ENCODE measurements around the gene PRM2. TPM values are rescaled to one million over a fixed set of nuclear protein-coding genes. Genes with fewer than 3 reads are reported as not detected.

Gene PRM2
- polyA plus RNA-seq, 2 of the 4 experiments (the other 2 are of a cell fraction), result not detected

DNA sequence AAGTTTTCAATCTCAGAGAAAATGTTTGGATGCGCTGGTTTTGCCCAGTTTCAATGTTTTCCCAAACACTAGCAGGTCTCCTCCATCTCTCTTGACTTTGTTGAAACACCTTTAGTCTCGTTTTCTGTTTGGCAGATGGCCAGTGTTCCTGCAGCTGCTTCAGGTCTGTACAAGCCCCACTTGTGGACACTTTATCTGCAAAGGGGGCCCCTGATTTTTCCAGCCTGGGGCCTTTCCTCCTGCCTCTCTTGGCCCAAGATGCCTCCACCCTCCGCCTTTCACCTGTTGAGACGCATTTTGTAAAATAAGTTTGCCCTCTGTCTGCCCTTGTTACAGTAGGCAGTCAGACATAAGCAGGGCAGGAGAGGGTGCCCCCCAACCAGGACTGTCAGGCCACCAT, 26.7 kb upstream of the PRM2 start:
- no peaks in the 10 kb centered on the region for H3K9me3 ChIP-seq
- no peak overlapping the region for H3K4me3 ChIP-seq
- ChIA-PET CTCF (no interaction called here), POLR2A (no interaction called here)
- FAIRE-seq (no peak), ATAC-seq (no peak), DNase-seq (ENCODE audit: low read depth in 1 of 2, low spot score in 1 of 2) (no peak)
- no peak overlapping the region for H3K27ac ChIP-seq
- TF ChIP-seq ZSCAN20 (CRISPR knock-in tag; IDR thresholded peaks at IDR 0.05) (no peak), RFX5 (IDR thresholded peaks at IDR 0.05) (no peak), HDAC2 (IDR thresholded peaks at IDR 0.05) (no peak), SMC3 (IDR thresholded peaks at IDR 0.05) (no peak), FOSB (CRISPR knock-in tag; IDR thresholded peaks at IDR 0.05) (no peak), ZNF302 (CRISPR knock-in tag; IDR thresholded peaks at IDR 0.05) (no peak), SREBF2 (IDR thresholded peaks at IDR 0.05) (no peak), FOSL2 (IDR thresholded peaks at IDR 0.05) (no peak), FOSL2 (CRISPR knock-in tag; IDR thresholded peaks at IDR 0.05) (no peak), ESRRA (IDR thresholded peaks at IDR 0.05; ENCODE audit: borderline replicate concordance, low read length) (no peak), CBX8 (IDR thresholded peaks at IDR 0.05) (no peak), ZC3H11A (IDR thresholded peaks at IDR 0.05) (no peak)
- TF ChIP-seq, protein P1, sequence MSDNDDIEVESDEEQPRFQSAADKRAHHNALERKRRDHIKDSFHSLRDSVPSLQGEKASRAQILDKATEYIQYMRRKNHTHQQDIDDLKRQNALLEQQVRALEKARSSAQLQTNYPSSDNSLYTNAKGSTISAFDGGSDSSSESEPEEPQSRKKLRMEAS (IDR thresholded peaks at IDR 0.05), result no peak
- TF ChIP-seq, protein P2, sequence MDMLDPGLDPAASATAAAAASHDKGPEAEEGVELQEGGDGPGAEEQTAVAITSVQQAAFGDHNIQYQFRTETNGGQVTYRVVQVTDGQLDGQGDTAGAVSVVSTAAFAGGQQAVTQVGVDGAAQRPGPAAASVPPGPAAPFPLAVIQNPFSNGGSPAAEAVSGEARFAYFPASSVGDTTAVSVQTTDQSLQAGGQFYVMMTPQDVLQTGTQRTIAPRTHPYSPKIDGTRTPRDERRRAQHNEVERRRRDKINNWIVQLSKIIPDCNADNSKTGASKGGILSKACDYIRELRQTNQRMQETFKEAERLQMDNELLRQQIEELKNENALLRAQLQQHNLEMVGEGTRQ (IDR thresholded peaks at IDR 0.05), result no peak
- TF ChIP-seq, protein P3, sequence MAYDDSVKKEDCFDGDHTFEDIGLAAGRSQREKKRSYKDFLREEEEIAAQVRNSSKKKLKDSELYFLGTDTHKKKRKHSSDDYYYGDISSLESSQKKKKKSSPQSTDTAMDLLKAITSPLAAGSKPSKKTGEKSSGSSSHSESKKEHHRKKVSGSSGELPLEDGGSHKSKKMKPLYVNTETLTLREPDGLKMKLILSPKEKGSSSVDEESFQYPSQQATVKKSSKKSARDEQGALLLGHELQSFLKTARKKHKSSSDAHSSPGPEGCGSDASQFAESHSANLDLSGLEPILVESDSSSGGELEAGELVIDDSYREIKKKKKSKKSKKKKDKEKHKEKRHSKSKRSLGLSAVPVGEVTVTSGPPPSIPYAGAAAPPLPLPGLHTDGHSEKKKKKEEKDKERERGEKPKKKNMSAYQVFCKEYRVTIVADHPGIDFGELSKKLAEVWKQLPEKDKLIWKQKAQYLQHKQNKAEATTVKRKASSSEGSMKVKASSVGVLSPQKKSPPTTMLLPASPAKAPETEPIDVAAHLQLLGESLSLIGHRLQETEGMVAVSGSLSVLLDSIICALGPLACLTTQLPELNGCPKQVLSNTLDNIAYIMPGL (CRISPR knock-in tag; IDR thresholded peaks at IDR 0.05; ENCODE audit: borderline replicate concordance), result no peak
- no peaks in the 10 kb centered on the region for H3K4me1 ChIP-seq
- no peak overlapping the region for H3K4me2 ChIP-seq
- 73% methylated on average over 3 of the region's 4 CpGs for WGBS (ENCODE audit: missing lambda C conversion rate)

DNA sequence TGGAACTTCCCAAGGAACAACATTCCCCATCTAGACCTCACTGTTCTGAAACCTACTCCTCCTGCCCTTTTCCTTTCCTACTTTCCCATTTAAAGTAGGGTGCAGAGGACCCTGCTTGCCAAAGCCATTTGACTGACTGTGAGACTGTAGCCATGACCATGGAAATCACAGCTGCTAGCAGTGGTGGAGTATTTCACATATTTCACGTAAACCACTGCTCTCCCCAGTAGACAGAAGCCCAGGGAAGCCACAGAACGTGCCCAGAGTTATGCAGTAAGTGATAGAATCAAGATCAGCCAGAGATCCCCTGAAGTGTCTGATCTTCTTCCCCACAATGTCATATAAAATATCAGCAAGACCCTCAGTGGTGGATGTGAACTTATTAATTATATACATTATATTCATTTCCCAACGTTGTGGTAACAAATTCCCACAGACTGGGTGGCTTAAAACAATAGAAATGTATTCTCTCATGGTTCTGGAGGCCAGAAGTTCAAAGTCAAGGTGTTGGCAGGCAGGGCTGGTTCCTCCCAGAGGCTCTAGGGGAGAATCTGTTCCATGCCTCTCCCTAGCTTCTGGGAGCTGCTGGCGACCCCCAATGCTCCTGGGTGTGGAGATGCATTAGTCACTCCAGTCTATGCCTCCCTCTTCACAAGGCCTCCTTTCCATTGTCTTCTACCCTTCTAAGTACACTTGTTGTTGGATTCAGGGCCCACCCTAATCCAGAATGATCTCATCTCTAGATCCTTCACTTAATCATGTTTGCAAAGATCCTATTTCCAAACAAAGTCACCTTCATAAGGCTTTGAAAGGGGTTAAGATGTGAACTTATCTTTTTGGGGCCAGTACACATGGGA, 25.6 kb upstream of the PRM2 start:
- 29% methylated on average over 4 of the region's 4 CpGs for WGBS (ENCODE audit: missing lambda C conversion rate)
- Histone ChIP-seq H3K4me2 (no peak overlapping the region), H3K4me3 (no peak overlapping the region), H3K9me3 (no peaks in the 10 kb centered on the region), H3K4me1 (no peaks in the 10 kb centered on the region), H3K27ac (no peak overlapping the region)
- no peak for DNase-seq (ENCODE audit: low read depth in 1 of 2, low spot score in 1 of 2)
- no peak for FAIRE-seq
- POLR2A ChIA-PET, result no interaction called here
- CTCF ChIA-PET, result interaction anchor here (1.2 kb wide), 2 partner anchors 42 to 47 kb away, joined by 3 to 4 read pairs; no protein-coding TSS in a partner anchor
- no peak for TF ChIP-seq ZNF302 (CRISPR knock-in tag; IDR thresholded peaks at IDR 0.05)
- no peak for TF ChIP-seq HOXB5 (CRISPR knock-in tag; IDR thresholded peaks at IDR 0.05)
- no peak for TF ChIP-seq MYC (IDR thresholded peaks at IDR 0.05; ENCODE audit: borderline replicate concordance, low read length)
- no peak for TF ChIP-seq RCOR1 (IDR thresholded peaks at IDR 0.05; ENCODE audit: low read depth, low read length)
- TF ChIP-seq KDM1A (IDR thresholded peaks at IDR 0.05; ENCODE audit: low read depth), result no peak
- no peak for TF ChIP-seq CHD4 (IDR thresholded peaks at IDR 0.05; ENCODE audit: borderline replicate concordance)
- no peak for TF ChIP-seq CBX2 (IDR thresholded peaks at IDR 0.05; ENCODE audit: borderline replicate concordance, low read depth)
- TF ChIP-seq EHMT2 (IDR thresholded peaks at IDR 0.05; ENCODE audit: low read depth), result no peak
- ATAC-seq, result no peak

DNA sequence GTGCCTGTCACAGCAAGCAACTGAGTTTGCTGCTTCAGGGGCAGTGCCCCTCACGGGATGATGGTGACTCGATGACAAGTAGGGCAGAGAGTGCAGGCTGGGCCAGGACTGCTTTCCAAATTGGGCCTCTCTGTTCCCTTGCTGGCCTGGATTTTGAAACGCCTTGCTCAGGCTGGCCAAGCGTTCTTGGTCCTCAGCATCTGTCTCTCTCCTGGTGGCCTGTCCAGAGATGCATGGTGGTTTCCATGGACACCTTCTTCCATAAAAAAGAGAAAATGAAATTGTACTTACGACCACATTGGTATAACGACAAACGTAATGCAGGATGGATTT, 24.2 kb upstream of the PRM2 start:
- Histone ChIP-seq H3K4me2 (no peak overlapping the region), H3K27ac (no peak overlapping the region), H3K4me1 (no peaks in the 10 kb centered on the region), H3K9me3 (no peaks in the 10 kb centered on the region), H3K4me3 (no peak overlapping the region)
- ChIA-PET POLR2A (no interaction called here), CTCF (interaction anchor here (0.6 to 1.2 kb wide), 3 partner anchors 40 to 73 kb away, joined by 3 to 4 read pairs (median 3); no protein-coding TSS in a partner anchor)
- DNase-seq (ENCODE audit: low read depth in 1 of 2, low spot score in 1 of 2) (no peak), FAIRE-seq (no peak), ATAC-seq (no peak)
- WGBS (ENCODE audit: missing lambda C conversion rate), result 75% methylated on average over 7 of the region's 7 CpGs
- TF ChIP-seq EHMT2 (IDR thresholded peaks at IDR 0.05; ENCODE audit: low read depth), result no peak
- no peak for TF ChIP-seq RCOR1 (IDR thresholded peaks at IDR 0.05; ENCODE audit: low read depth, low read length)
- TF ChIP-seq, protein P4, sequence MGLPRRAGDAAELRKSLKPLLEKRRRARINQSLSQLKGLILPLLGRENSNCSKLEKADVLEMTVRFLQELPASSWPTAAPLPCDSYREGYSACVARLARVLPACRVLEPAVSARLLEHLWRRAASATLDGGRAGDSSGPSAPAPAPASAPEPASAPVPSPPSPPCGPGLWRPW (IDR thresholded peaks at IDR 0.05), result no peak
- TF ChIP-seq, protein P5, sequence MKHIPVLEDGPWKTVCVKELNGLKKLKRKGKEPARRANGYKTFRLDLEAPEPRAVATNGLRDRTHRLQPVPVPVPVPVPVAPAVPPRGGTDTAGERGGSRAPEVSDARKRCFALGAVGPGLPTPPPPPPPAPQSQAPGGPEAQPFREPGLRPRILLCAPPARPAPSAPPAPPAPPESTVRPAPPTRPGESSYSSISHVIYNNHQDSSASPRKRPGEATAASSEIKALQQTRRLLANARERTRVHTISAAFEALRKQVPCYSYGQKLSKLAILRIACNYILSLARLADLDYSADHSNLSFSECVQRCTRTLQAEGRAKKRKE (CRISPR knock-in tag; IDR thresholded peaks at IDR 0.05; ENCODE audit: low read depth), result no peak
- TF ChIP-seq JUN (IDR thresholded peaks at IDR 0.05), result no peak
- TF ChIP-seq, protein P6, sequence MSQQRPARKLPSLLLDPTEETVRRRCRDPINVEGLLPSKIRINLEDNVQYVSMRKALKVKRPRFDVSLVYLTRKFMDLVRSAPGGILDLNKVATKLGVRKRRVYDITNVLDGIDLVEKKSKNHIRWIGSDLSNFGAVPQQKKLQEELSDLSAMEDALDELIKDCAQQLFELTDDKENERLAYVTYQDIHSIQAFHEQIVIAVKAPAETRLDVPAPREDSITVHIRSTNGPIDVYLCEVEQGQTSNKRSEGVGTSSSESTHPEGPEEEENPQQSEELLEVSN (IDR thresholded peaks at IDR 0.05; ENCODE audit: borderline replicate concordance, low read depth), result no peak
- no peak for TF ChIP-seq POLR2AphosphoS2 (conservative IDR thresholded peaks at IDR 0.05; ENCODE audit: low read length)
- TF ChIP-seq, protein P7, sequence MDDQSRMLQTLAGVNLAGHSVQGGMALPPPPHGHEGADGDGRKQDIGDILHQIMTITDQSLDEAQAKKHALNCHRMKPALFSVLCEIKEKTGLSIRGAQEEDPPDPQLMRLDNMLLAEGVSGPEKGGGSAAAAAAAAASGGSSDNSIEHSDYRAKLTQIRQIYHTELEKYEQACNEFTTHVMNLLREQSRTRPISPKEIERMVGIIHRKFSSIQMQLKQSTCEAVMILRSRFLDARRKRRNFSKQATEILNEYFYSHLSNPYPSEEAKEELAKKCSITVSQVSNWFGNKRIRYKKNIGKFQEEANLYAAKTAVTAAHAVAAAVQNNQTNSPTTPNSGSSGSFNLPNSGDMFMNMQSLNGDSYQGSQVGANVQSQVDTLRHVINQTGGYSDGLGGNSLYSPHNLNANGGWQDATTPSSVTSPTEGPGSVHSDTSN (IDR thresholded peaks at IDR 0.05), result no peak
- no peak for TF ChIP-seq CBX2 (IDR thresholded peaks at IDR 0.05; ENCODE audit: borderline replicate concordance, low read depth)
- TF ChIP-seq ZNF302 (CRISPR knock-in tag; IDR thresholded peaks at IDR 0.05), result no peak
- no peak for TF ChIP-seq FOXS1 (CRISPR knock-in tag; IDR thresholded peaks at IDR 0.05)
- no peak for TF ChIP-seq PHF8 (IDR thresholded peaks at IDR 0.05; ENCODE audit: borderline replicate concordance, low read depth)

Measured in A549 (cell line).